H1 (cell line): Measurements from ENCODE around the gene LMX1B. TPM values are rescaled to one million over a fixed set of nuclear protein-coding genes. Genes with fewer than 3 reads are reported as not detected.
A peak's percentile ranks its signal among the peaks of the same experiment; 100 is the strongest.

Experiments used
- CTCF ChIA-PET: fragments of 300-600 bp; sonication (Branson Sonifier 250); formaldehyde crosslinking; loops from one replicate; lab custom pipeline; 2021; ENCODE audit not compliant: partially characterized antibody; lab: Charles Lee
- POLR2A ChIA-PET: fragments of 300-600 bp; sonication (Branson Sonifier 250); formaldehyde crosslinking; loops from one replicate; lab custom pipeline; 2021; ENCODE audit warnings: inconsistent platforms; ENCODE audit not compliant: partially characterized antibody; lab: Charles Lee
- DNase-seq, 2 experiments: peaks; one replicate each; pipeline versions ENCODE4 v3.0.0 to v3.0.0-alpha.2; 2010 to 2022; ENCODE audit warnings: low spot score in 2 of 2, low read depth in 1 of 2, mixed read lengths in 1 of 2
- FAIRE-seq: peaks from 2 replicates; lab custom pipeline; 2011; peaks lifted over from hg19 to GRCh38; lab: Jason Lieb, UNC
- H2AFZ ChIP-seq: 2 replicates; pipeline ENCODE4 v1.8.1; 2012; ENCODE audit warnings: low read length, inconsistent platforms
- H2AK5ac ChIP-seq: 2 replicates; pipeline ENCODE4 v1.6.1; 2013; ENCODE audit warnings: low read depth, low read length
- H2BK120ac ChIP-seq: replicated peaks from 2 replicates; pipeline ENCODE3; 2013; ENCODE audit warnings: low read depth, low read length, inconsistent platforms
- H2BK12ac ChIP-seq: 2 replicates; pipeline ENCODE4 v1.6.1; 2013; ENCODE audit warnings: low read depth, low read length
- H2BK15ac ChIP-seq: 2 replicates; pipeline ENCODE4 v1.6.1; 2013; ENCODE audit warnings: low read length
- H2BK20ac ChIP-seq: 2 replicates; pipeline ENCODE4 v1.6.1; 2013; ENCODE audit warnings: low read length
- H2BK5ac ChIP-seq: 2 replicates; pipeline ENCODE4 v1.6.1; 2013; ENCODE audit warnings: low read depth, low read length
- H3K14ac ChIP-seq: 2 replicates; pipeline ENCODE4 v1.6.1; 2013; ENCODE audit warnings: inconsistent platforms; ENCODE audit not compliant: insufficient read length
- H3K18ac ChIP-seq: 2 replicates; pipeline ENCODE4 v1.6.1; 2013; ENCODE audit warnings: low read length; ENCODE audit errors: extremely low read depth
- H3K23ac ChIP-seq: 2 replicates; pipeline ENCODE4 v1.6.1; 2013; ENCODE audit warnings: inconsistent platforms; ENCODE audit not compliant: insufficient read length
- H3K23me2 ChIP-seq: 2 replicates; pipeline ENCODE4 v1.6.1; 2013; ENCODE audit warnings: low read depth, low read length
- H3K27ac ChIP-seq: 2 replicates; pipeline ENCODE4 v1.6.1; 2011; ENCODE audit warnings: low read depth, low read length, inconsistent platforms
- H3K27me3 ChIP-seq, 4 experiments: replicated peaks in 1 of 4; 1 replicate in 1 of 4; 2 replicates in 3 of 4; pipeline versions ENCODE4 v1.6.1 to v1.8.1; 2011 to 2013; ENCODE audit warnings: low read length in 3 of 4, mild to moderate bottlenecking in 3 of 4, inconsistent platforms in 2 of 4, mixed read lengths in 2 of 4, moderate library complexity in 1 of 4; ENCODE audit not compliant: control insufficient read depth in 3 of 4, insufficient read depth in 3 of 4; ENCODE audit errors: extremely low read depth in 1 of 4
- H3K36me3 ChIP-seq, 4 experiments: 2 replicates each; pipeline versions ENCODE4 v1.6.1 to v1.8.1; 2011 to 2013; ENCODE audit warnings: mild to moderate bottlenecking in 4 of 4, low read length in 3 of 4, moderate library complexity in 2 of 4, control low read depth in 1 of 4, inconsistent platforms in 1 of 4; ENCODE audit not compliant: insufficient read depth in 4 of 4, control insufficient read depth in 2 of 4
- H3K4ac ChIP-seq: replicated peaks from 2 replicates; pipeline ENCODE3; 2013; ENCODE audit warnings: low read length, low read depth, mixed read lengths, inconsistent platforms; ENCODE audit not compliant: insufficient read length
- H3K4me1 ChIP-seq, 4 experiments: replicated peaks in 1 of 4; 1 replicate in 1 of 4; 2 replicates in 3 of 4; pipeline versions ENCODE4 v1.6.1 to v1.8.1; 2011 to 2013; ENCODE audit warnings: low read length in 3 of 4, inconsistent platforms in 2 of 4, mixed read lengths in 1 of 4; ENCODE audit not compliant: insufficient read depth in 4 of 4, control insufficient read depth in 3 of 4
- H3K4me2 ChIP-seq, 2 experiments: 2 replicates each; pipeline versions ENCODE4 v1.6.1 to v1.8.1; 2011 to 2013; ENCODE audit warnings: low read depth in 2 of 2, low read length in 2 of 2, control low read depth in 1 of 2, inconsistent platforms in 1 of 2, mild to moderate bottlenecking in 1 of 2; ENCODE audit not compliant: insufficient read depth in 1 of 2
- H3K4me3 ChIP-seq, 4 experiments: fragments of 200-600, 300-600 bp in 1 of 4; sonication (generic), shearing (Covaris generic), sonication (Bioruptor Twin) in 1 of 4; 2 replicates each; pipeline versions ENCODE4 v1.5.1 to v1.8.1; 2011 to 2016; ENCODE audit warnings: low read length in 4 of 4, low read depth in 3 of 4, control low read depth in 2 of 4, inconsistent platforms in 2 of 4, mild to moderate bottlenecking in 2 of 4, mixed read lengths in 1 of 4, moderate library complexity in 1 of 4; ENCODE audit not compliant: insufficient read depth in 2 of 4; ENCODE audit errors: extremely low read depth in 1 of 4
- H3K56ac ChIP-seq: replicated peaks from 2 replicates; pipeline ENCODE3; 2013; ENCODE audit warnings: low read depth, mild to moderate bottlenecking, mixed read lengths, low read length, inconsistent platforms; ENCODE audit not compliant: insufficient read length
- H3K79me1 ChIP-seq: 2 replicates; pipeline ENCODE4 v1.6.1; 2013; ENCODE audit warnings: low read depth, low read length, control low read depth
- H3K79me2 ChIP-seq, 2 experiments: 2 replicates each; pipeline versions ENCODE4 v1.6.1 to v1.8.1; 2012 to 2013; ENCODE audit warnings: low read length in 2 of 2, mild to moderate bottlenecking in 2 of 2, inconsistent platforms in 1 of 2; ENCODE audit not compliant: insufficient read depth in 2 of 2, control insufficient read depth in 1 of 2
- H3K9ac ChIP-seq, 4 experiments: replicated peaks in 1 of 4; 1 replicate in 1 of 4; 2 replicates in 3 of 4; pipeline versions ENCODE4 v1.6.1 to v1.8.1; 2011 to 2013; ENCODE audit warnings: low read depth in 3 of 4, low read length in 3 of 4, control low read depth in 2 of 4, mild to moderate bottlenecking in 2 of 4, moderate library complexity in 2 of 4, inconsistent platforms in 1 of 4; ENCODE audit errors: extremely low read depth in 1 of 4
- H3K9me3 ChIP-seq, 2 experiments: 2 replicates each; pipeline versions ENCODE4 v1.6.1 to v1.8.1; 2012 to 2013; ENCODE audit warnings: mild to moderate bottlenecking in 2 of 2, moderate library complexity in 2 of 2, control low read depth in 1 of 2, inconsistent platforms in 1 of 2, low read depth in 1 of 2, low read length in 1 of 2, mixed read lengths in 1 of 2; ENCODE audit not compliant: insufficient read depth in 2 of 2
- H4K20me1 ChIP-seq, 2 experiments: replicated peaks in 1 of 2; 2 replicates each; pipeline versions ENCODE3 to v1.8.1; 2011 to 2013; ENCODE audit warnings: inconsistent platforms in 2 of 2, low read length in 2 of 2, mild to moderate bottlenecking in 1 of 2; ENCODE audit not compliant: insufficient read depth in 2 of 2, control insufficient read depth in 1 of 2
- H4K5ac ChIP-seq: 2 replicates; pipeline ENCODE4 v1.6.1; 2013; ENCODE audit warnings: low read length, low read depth, mixed read lengths, inconsistent platforms; ENCODE audit not compliant: insufficient read length
- H4K8ac ChIP-seq: 2 replicates; pipeline ENCODE4 v1.8.0; 2013; ENCODE audit warnings: mild to moderate bottlenecking, moderate library complexity, low read length, inconsistent platforms; ENCODE audit not compliant: insufficient read depth; ENCODE audit errors: extremely low read depth
- H4K91ac ChIP-seq: replicated peaks from 2 replicates; pipeline ENCODE3; 2013; ENCODE audit warnings: low read length, mixed read lengths, inconsistent platforms; ENCODE audit not compliant: insufficient read length
- BRCA1 ChIP-seq: IDR thresholded peaks from 2 replicates; pipeline ENCODE4 v1.6.1; 2012; ENCODE audit warnings: low read depth, low read length, improper control_type of control experiment
- GTF2F1 ChIP-seq: IDR thresholded peaks from 2 replicates; pipeline ENCODE4 v1.6.1; 2012; ENCODE audit warnings: low read depth, low read length, improper control_type of control experiment, borderline replicate concordance
- KDM5A ChIP-seq: fragments of 200-600 bp; IDR thresholded peaks from 2 replicates; pipeline ENCODE4 v1.7.1; 2012; ENCODE audit warnings: mild to moderate bottlenecking, low read length, inconsistent platforms, mixed read lengths
- POLR2A ChIP-seq, 2 experiments: IDR thresholded peaks; 1 replicate in 1 of 2; 2 replicates in 1 of 2; pipeline ENCODE4 v1.6.1; 2011; ENCODE audit warnings: low read depth in 2 of 2, low read length in 2 of 2, mild to moderate bottlenecking in 2 of 2; ENCODE audit errors: control extremely low read depth in 1 of 2
- POU5F1 ChIP-seq: IDR thresholded peaks from 2 replicates; pipeline ENCODE4 v1.6.1; 2011; ENCODE audit warnings: low read depth, mild to moderate bottlenecking, low read length, moderate library complexity
- RBBP5 ChIP-seq: IDR thresholded peaks from 2 replicates; pipeline ENCODE4 v1.7.1; 2012; ENCODE audit warnings: low read depth, mild to moderate bottlenecking, inconsistent platforms, low read length, moderate library complexity, borderline replicate concordance
- SIRT6 ChIP-seq: IDR thresholded peaks from one replicate; pipeline ENCODE4 v1.7.1; 2012; ENCODE audit warnings: low read length, inconsistent platforms
- SP2 ChIP-seq: IDR thresholded peaks from 2 replicates; pipeline ENCODE4 v1.6.1; 2012; ENCODE audit warnings: mild to moderate bottlenecking, low read length, inconsistent platforms
- SRF ChIP-seq: IDR thresholded peaks from 2 replicates; pipeline ENCODE4 v1.6.1; 2011; ENCODE audit warnings: mild to moderate bottlenecking, low read depth, low read length, moderate library complexity
- SUZ12 ChIP-seq: fragments of 200-600 bp; sonication (generic); IDR thresholded peaks from 2 replicates; pipeline ENCODE4 v1.6.1; 2012; ENCODE audit warnings: mild to moderate bottlenecking, inconsistent platforms, low read length, moderate library complexity, mixed read lengths
- TCF12 ChIP-seq: IDR thresholded peaks from 2 replicates; pipeline ENCODE4 v1.6.1; 2011; ENCODE audit warnings: low read depth, mild to moderate bottlenecking, low read length
- TEAD4 ChIP-seq: IDR thresholded peaks from 2 replicates; pipeline ENCODE4 v1.6.1; 2012; ENCODE audit warnings: low read depth, low read length, inconsistent platforms, mixed read lengths
- ZNF274 ChIP-seq: IDR thresholded peaks from 2 replicates; pipeline ENCODE4 v1.7.0; 2012; ENCODE audit warnings: low read length, borderline replicate concordance; ENCODE audit errors: extremely low read depth
- WGBS, 2 experiments: shearing (Covaris generic) in 1 of 2; methylation state at CpG; one replicate each; pipeline versions ENCODE4 v1.1.6 to v1.1.7; 2013 to 2015; ENCODE audit warnings: low lambda C conversion rate in 2 of 2, mixed read lengths in 2 of 2, inconsistent platforms in 1 of 2, low coverage in 1 of 2, missing lambda C conversion rate in 1 of 2; ENCODE audit not compliant: insufficient replicate concordance in 2 of 2, insufficient coverage in 1 of 2, insufficient read length in 1 of 2; ENCODE audit errors: extremely low coverage in 1 of 2, missing lambda C conversion rate in 1 of 2; 5-methylcytosine and 5-hydroxymethylcytosine counted together
- polyA plus RNA-seq, 7 experiments: library from polyadenylated mRNA; depleted of rRNA in 3 of 7; stranded (reverse) in 5 of 7; unstranded in 2 of 7; fragments of >200 nt in 5 of 7; fragments of 200-250 nt in 2 of 7; gene quantifications; 1 replicate in 5 of 7; 2 replicates in 1 of 7; 4 replicates in 1 of 7; pipeline versions ENCODE4 v1.2.1 to v1.2.3, GENCODE V29; 2011 to 2013; ENCODE audit warnings: missing spikeins in 2 of 7, mixed read lengths in 2 of 7
- total RNA-seq: library from RNA; stranded (reverse); fragmentation: NEBNext Ultra II Directional; extraction: Animal tissue kit (Norgen Biotek cat#: 25700); gene quantifications from 2 replicates; pipeline ENCODE4 v1.2.1, GENCODE V29; 2021
- TF ChIP-seq, protein P1 (sequence below): IDR thresholded peaks from 2 replicates; pipeline ENCODE4 v1.6.1; 2011; ENCODE audit warnings: low read length, improper control_type of control experiment
- TF ChIP-seq, protein P2 (sequence below): IDR thresholded peaks from 2 replicates; pipeline ENCODE4 v1.6.1; 2012; ENCODE audit warnings: inconsistent platforms

The LMX1B gene
- total and polyA plus RNA-seq, 2 of the 8 experiments (the other 6 are each of a cell fraction or from before 2014, with no cell fraction given): 0.09 to 0.37 TPM

DNA sequence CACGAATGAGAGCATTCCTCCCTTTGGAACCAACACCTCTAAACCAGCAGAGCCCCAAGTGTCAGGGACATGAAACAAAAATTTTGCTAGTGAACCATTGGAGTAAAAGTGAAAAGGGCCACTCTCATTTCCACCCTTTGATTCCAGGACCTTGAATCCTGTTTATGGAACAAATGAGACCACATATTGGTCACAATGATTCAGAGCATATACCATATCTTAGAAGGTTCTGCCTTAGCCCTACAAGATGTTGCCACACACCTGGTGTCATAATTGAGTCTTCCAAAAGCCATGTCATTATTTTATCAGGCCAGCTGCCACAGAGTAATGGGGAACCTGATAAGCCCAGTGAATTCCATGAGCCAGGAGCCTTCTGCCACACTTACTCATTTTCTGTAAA, 124.8 kb downstream of the LMX1B start:
- H3K9me3 ChIP-seq: peaks cover 3% of the 10 kb centered on the region in 2 experiments; a peak in 2 of 4 replicates
- TF ChIP-seq SRF: no peak
- TF ChIP-seq BRCA1: no peak
- no peak for TF ChIP-seq TCF12
- TF ChIP-seq KDM5A: no peak
- no peak for TF ChIP-seq POLR2A (IDR thresholded peaks at IDR 0.05; ENCODE audit: control extremely low read depth in 1 of 2, low read depth in 2 of 2, low read length in 2 of 2)
- TF ChIP-seq TEAD4: no peak
- TF ChIP-seq ZNF274: no peak
- TF ChIP-seq POU5F1: no peak
- no peak for TF ChIP-seq RBBP5
- no peak for TF ChIP-seq SIRT6
- TF ChIP-seq, protein P1, sequence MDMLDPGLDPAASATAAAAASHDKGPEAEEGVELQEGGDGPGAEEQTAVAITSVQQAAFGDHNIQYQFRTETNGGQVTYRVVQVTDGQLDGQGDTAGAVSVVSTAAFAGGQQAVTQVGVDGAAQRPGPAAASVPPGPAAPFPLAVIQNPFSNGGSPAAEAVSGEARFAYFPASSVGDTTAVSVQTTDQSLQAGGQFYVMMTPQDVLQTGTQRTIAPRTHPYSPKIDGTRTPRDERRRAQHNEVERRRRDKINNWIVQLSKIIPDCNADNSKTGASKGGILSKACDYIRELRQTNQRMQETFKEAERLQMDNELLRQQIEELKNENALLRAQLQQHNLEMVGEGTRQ: no peak
- TF ChIP-seq SP2: no peak
- TF ChIP-seq SUZ12: no peak
- TF ChIP-seq, protein P2, sequence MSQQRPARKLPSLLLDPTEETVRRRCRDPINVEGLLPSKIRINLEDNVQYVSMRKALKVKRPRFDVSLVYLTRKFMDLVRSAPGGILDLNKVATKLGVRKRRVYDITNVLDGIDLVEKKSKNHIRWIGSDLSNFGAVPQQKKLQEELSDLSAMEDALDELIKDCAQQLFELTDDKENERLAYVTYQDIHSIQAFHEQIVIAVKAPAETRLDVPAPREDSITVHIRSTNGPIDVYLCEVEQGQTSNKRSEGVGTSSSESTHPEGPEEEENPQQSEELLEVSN: no peak
- TF ChIP-seq GTF2F1: no peak
- H3K27ac ChIP-seq: no peak overlapping the region
- H3K23me2 ChIP-seq: no peaks in the 10 kb centered on the region
- H2BK12ac ChIP-seq: no peak overlapping the region
- no peak overlapping the region for H3K4me2 ChIP-seq
- ChIA-PET CTCF (no interaction called here), POLR2A (no interaction called here)
- no peak overlapping the region for H2AFZ ChIP-seq
- H3K4me3 ChIP-seq: no peak overlapping the region
- H3K79me1 ChIP-seq: no peaks in the 10 kb centered on the region
- H3K79me2 ChIP-seq: no peaks in the 10 kb centered on the region
- no peak overlapping the region for H2AK5ac ChIP-seq
- H4K91ac ChIP-seq: no peak overlapping the region
- H4K5ac ChIP-seq: no peak overlapping the region
- no peak overlapping the region for H2BK5ac ChIP-seq
- no peak overlapping the region for H2BK15ac ChIP-seq
- WGBS, 2 experiments: 77% methylated on average over 1 of the region's 1 CpG; no CpG with 5 or more reads in 1 of the 2 experiments
- no peak overlapping the region for H3K18ac ChIP-seq
- H3K23ac ChIP-seq: no peak overlapping the region
- DNase-seq (peak in 1 of 2 experiments; percentile 10), FAIRE-seq (no peak)
- no peaks in the 10 kb centered on the region for H4K20me1 ChIP-seq
- no peak overlapping the region for H3K9ac ChIP-seq
- H3K27me3 ChIP-seq: no peaks in the 10 kb centered on the region; a peak in 2 of 7 replicates
- no peak overlapping the region for H3K4ac ChIP-seq
- H3K4me1 ChIP-seq: no peaks in the 10 kb centered on the region
- no peaks in the 10 kb centered on the region for H3K36me3 ChIP-seq
- H3K56ac ChIP-seq: no peak overlapping the region
- no peak overlapping the region for H3K14ac ChIP-seq
- H2BK120ac ChIP-seq: no peak overlapping the region
- no peak overlapping the region for H2BK20ac ChIP-seq
- no peak overlapping the region for H4K8ac ChIP-seq
